ENCODE measurements around the gene LRRFIP2. TPM values are rescaled to one million over a fixed set of nuclear protein-coding genes. Genes with fewer than 3 reads are reported as not detected.

The LRRFIP2 gene
- total RNA-seq, 1 donor from 2014 or later = 104 TPM

- no peak for DNase-seq (ENCODE audit: low read depth)
These were observed 148.6 kb downstream of the LRRFIP2 start for GRCh38 chr3:37025561-37026335.

GRCh38 chr3:37024820-37025405 lies 149.5 kb downstream of the LRRFIP2 start:
- no peak for DNase-seq (ENCODE audit: low read depth)

DNA sequence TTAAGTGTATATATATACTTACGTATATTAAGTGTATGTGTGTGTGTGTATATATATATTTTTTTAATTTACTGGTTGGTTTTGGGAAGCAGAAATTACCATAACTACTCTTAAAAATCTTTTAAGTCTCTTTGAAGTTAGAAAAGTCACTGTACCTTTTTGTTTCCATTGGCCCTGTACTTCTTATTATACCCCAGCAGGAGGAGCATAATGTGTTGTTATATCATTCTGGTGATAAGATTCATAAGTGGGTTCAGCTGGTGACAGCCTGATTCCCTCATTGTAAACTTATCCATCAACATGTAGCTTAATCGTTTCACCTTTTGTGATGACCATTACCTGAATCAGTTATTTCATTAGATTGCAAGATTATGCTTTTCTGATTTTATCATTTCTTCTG lies 150.3 kb downstream of the LRRFIP2 start:
- no peak for DNase-seq (ENCODE audit: low read depth)

DNA sequence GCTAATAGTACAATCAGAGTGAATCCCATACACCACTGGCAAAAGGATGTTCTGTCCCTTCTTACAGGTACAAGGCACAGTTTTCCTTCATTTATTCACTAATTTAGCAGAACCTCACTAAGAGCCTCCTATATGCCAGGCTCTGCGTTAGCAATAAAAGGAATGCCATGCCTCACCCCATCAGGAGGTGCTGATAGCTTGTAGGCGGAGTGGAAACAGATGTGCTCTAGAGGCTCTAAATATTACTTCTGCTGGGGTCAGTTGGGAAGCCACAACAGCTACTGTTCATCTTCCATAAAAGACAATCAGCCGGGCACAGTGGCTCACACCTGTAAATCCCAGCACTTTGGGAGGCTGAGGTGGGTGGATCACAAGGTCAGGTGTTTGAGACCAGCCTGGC lies 156.7 kb downstream of the LRRFIP2 start:
- DNase-seq (ENCODE audit: low read depth) = no peak

DNA sequence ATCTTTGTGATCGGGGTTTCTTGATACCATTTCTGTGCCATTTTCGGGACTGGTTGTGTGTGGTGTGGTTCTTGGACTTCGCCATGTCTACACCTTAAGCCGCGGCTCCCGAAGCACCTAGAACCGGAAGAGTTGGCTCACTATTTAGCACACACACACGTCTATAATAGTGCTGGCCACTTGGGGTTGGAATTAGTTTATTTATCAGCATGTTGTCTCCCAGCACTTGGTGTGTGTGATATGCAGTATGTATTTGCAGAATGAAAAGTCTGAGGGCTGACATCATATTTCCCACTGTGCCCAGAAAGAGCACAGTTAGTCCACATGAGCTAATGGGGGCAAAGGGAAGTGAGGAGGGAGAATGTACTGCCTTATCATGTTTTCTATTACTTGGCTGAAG lies 157.5 kb downstream of the LRRFIP2 start:
- no peak for DNase-seq (ENCODE audit: low read depth)

DNA sequence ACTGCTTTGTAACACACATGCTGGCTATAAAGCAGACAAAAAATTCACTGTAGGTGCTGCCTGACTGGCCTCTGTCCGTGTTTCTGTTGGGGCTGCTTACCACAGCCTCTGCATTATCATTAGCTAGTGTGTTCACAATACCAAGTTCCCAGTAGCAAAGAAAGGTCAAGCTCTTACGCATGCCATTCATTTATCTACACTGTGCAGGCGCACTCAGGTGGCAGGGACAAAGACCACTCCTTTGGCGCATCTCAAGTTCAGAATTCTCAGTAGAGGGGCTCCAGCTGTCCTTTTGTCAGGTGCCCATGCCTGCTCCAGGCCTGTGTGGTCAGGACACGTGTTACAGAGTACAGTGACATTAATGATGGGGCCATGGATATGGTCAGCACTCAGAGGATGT lies 158.7 kb downstream of the LRRFIP2 start:
- DNase-seq (ENCODE audit: low read depth) = no peak

DNA sequence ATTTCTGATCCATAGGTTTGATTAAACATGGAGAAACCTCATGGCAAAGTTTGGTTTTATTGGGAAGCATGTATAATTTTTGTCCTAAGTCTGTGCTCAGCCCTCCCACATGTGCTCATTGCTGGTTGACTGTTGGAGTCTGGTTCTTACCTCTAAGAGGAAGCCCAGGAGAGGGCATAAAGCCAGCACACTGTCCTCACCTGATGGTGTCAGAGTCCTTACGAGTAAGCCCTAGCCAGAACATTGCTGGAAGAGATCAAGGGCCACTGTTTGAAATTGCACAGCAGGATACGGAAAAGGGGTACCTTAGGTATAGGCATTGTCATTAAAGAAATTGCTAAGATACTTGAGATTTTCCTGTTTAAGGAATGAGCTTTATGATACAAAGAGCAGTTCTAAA lies 159.8 kb downstream of the LRRFIP2 start:
- DNase-seq (ENCODE audit: low read depth) = no peak

Other genes starting within 250 kb of the LRRFIP2 start
- 12.7 and 31.1 TPM in 2 replicates for gene TRANK1, start 229.5 kb downstream of the LRRFIP2 start, total RNA-seq
- gene EPM2AIP1, start 181.5 kb downstream of the LRRFIP2 start, total RNA-seq = 5.0 and 14.6 TPM in 2 replicates
- gene MLH1, start 181.1 kb downstream of the LRRFIP2 start, total RNA-seq = 41.9 and 42.7 TPM in 2 replicates
- gene GOLGA4, start 68.7 kb upstream of the LRRFIP2 start, total RNA-seq = 48.8 and 100.0 TPM in 2 replicates